ENCODE results near the gene TCP11L1. TPM values are rescaled to one million over a fixed set of nuclear protein-coding genes. Genes with fewer than 3 reads are reported as not detected.
"Not testable (repeated sequence)": the region's sequence is repeated elsewhere in the genome, so short reads cannot be mapped to it uniquely, and the experiment has no call there.

The TCP11L1 gene
- total RNA-seq, 2 experiments from 2014 or later, result 21.0 to 21.2 TPM

- POLR2A ChIA-PET, result no interaction called here
- CTCF ChIA-PET, result no interaction called here
These were observed 11.4 kb upstream of the TCP11L1 start for GRCh38 chr11:33027846-33028536.

DNA sequence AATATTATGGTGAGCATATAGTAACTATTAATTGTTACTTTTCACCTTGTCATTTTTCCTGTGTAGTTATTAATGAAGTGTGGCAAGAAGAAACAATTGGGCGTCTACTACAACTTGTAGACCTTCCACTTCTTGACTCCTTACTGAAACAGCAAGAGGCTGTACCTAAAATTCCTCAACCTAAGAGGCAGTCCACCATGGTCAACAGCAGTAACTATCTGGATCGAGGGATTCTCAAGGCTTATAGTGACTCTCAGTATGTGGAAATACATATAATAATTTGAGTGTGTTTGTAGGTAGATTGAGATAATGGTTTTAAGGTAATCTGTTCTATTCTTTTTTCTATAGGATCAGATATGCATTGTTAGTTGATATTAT, 10.8 kb upstream of the TCP11L1 start:
- CTCF ChIA-PET, result no interaction called here
- POLR2A ChIA-PET, result no interaction called here

DNA sequence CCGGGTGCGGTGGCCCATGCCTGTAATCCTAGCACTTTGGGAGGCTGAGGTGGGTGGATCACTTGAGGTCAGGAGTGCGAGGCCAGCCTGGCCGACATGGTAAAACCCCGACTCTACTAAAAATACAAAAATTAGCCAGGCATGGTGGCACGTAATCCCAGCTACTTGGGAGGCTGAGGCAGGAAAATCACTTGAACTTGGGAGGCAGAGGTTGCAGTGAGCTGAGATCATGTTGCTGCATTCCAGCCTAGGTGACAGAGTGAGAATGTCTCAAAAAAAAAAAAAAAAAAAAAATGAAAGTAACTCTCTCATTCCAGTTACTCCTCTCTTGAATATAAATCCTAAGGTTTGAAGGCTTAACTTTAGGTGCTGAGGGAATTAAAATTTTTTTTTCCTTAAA, 10.2 kb upstream of the TCP11L1 start:
- CTCF ChIA-PET, result not testable (repeated sequence)
- POLR2A ChIA-PET, result interaction anchor here (0.6 kb wide), 2 partner anchors 14 to 515 kb away, joined by 3 to 4 read pairs; no protein-coding TSS in a partner anchor

DNA sequence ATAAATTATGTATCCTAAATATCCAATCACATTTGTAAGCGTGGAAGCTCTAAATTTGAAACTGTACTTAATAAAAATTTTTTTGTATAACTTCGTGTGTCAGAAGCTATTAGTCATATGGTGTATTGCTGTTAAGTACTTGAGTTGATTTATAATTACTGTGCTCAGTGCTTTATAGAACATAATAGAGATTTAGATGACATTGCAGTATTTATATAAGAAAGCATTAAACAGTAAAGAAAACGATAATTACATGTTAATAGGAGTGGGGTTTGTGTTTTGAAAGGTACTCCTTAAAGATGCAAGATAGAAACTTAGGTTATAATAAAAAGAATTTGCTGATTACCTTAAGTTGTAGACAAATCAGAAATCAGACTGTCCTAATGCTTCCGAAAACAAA, 5.9 kb upstream of the TCP11L1 start:
- CTCF ChIA-PET, result no interaction called here
- POLR2A ChIA-PET, result no interaction called here

DNA sequence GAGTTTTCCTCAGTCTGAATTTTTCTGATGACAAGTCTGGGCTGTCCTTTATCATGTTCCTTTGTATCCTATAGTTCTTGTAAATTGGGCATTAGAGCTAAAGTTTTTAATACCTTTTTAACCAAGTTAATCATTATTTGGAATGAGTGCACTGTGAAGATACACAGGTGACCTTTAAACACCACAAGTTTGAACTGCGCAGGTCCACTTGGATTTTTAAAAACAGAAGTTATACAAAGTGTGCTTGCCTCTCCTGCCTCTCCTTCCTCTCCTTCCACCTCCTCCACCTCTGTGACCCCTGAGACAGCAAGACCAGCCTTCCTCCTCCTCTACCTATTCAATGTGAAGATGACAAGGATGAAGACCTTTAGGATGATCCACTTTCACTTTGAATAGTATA, 4.4 kb upstream of the TCP11L1 start:
- POLR2A ChIA-PET, result no interaction called here
- CTCF ChIA-PET, result no interaction called here

DNA sequence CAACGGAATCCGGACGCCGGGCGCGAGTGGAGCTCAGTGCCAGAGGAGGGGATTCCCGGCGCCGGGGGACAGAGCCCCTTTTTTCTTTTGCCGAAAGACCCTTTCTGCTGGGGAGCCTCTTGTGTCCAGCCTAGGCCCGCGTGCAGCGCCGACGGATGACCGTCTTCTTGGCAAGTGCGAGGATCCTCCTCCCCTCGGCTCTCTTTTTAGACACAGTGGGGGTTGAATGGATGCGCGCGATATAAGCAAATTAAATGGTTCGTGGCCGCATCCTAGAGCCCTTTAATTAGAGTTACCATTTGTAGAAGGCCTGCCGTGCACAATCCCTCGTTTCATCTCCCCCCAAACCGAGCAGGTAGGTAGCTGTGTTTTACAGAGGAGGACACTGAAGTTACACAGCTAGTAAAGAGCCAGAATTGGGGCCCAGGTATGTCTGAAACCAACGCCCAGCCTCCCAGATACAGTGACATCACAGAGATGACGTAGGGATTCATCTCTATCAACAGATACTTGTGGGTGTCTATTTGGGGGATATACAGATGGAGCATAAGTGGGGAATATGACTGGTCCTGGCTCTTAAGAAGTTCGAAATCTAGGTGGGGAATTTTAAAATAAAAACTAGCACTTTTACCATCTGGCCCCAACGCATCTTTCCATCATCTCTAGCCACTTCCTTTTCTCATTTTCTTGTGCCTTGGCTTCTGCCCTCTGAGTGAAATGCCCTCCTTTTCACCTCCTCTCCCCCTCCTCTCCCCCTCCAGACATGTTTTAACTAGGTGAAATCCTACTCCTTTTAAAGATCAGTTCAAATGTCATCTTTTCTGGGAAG, 875 bp downstream of the TCP11L1 start:
- ChIA-PET POLR2A (interaction anchor here (1.0 to 2.0 kb wide), 6 partner anchors 19 to 147 kb away, joined by 3 to 12 read pairs (median 4); partner anchors contain the start of genes DEPDC7 and QSER1), CTCF (interaction anchor here (1.0 to 2.7 kb wide), 3 partner anchors 21 to 25 kb away, joined by 3 to 15 read pairs (median 6); partner anchors contain the start of gene DEPDC7)

- ChIA-PET CTCF (interaction anchor here (0.8 to 1.9 kb wide), 2 partner anchors 20 to 24 kb away, joined by 4 to 6 read pairs; no protein-coding TSS in a partner anchor), POLR2A (interaction anchor here (1.3 kb wide), 2 partner anchors 23 to 25 kb away, joined by 4 read pairs; partner anchors contain the start of gene DEPDC7)
These were observed 1.6 kb downstream of the TCP11L1 start for GRCh38 chr11:33040862-33041453.

DNA sequence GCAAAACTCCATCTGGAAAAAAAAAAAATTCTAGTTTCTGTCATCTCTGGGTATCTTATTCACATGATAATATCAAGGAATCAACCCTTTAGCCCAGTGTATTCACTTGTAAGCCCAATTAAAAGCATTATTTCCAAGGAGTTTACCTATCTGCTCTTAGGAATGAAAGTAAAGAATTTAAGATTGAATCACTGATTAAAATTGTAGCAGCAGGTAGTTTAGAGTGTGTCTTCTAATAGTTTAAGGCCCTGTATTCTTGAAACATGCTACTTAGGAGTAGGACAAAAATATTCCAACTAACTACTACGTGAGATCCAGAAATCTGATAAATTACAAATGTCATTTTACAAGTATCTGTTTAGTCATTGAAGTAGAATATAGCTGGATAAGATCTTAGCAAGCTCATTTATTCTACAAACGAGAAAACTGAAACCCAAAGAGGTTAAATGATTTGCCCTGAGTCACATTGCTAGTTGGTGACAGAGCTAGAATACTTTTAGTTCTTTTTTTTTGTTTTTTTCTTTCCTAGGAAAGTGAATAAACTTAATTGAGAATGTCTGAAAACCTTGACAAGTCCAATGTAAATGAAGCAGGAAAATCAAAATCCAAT, 4.0 kb downstream of the TCP11L1 start:
- POLR2A ChIA-PET, result interaction anchor here (0.6 to 1.6 kb wide), 4 partner anchors 14 to 69 kb away, joined by 3 to 6 read pairs (median 4); no protein-coding TSS in a partner anchor

GRCh38 chr11:33044285-33044756, 4.9 kb downstream of the TCP11L1 start:
- POLR2A ChIA-PET, result interaction anchor here (0.6 to 1.6 kb wide), 2 partner anchors 19 to 34 kb away, joined by 3 to 6 read pairs; no protein-coding TSS in a partner anchor

More for the DNA sequence above, 4.0 kb downstream of the TCP11L1 start:
- CTCF ChIA-PET, result interaction anchor here (0.8 to 1.6 kb wide), 4 partner anchors 20 to 83 kb away, joined by 3 to 5 read pairs (median 3); no protein-coding TSS in a partner anchor

GRCh38 chr11:33045551-33046255, 6.3 kb downstream of the TCP11L1 start:
- POLR2A ChIA-PET, result no interaction called here
- CTCF ChIA-PET, result interaction anchor here (0.5 to 1.2 kb wide), 3 partner anchors 8 to 818 kb away, joined by 3 read pairs; no protein-coding TSS in a partner anchor

More at GRCh38 chr11:33044285-33044756, 4.9 kb downstream of the TCP11L1 start:
- CTCF ChIA-PET, result interaction anchor here (0.8 to 1.5 kb wide), 4 partner anchors 10 to 84 kb away, joined by 3 read pairs; no protein-coding TSS in a partner anchor

DNA sequence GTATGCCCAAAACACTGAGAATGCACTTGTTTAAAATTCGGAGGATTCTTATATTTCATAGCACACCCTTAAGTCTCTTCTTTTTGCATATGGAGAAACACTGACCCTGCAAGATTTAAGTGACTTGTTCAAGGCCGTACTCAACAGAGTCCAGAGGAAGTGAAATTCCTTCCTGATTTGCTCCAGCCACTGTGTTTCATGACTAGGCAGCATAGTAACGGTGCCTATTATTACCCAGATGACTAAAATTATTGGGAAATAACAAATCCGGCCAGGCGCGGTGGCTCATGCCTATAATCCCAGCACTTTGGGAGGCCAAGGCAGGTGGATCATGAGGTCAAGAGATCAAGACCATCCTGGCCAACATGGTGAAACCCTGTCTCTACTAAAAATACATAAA, 9.3 kb downstream of the TCP11L1 start:
- POLR2A ChIA-PET, CTCF ChIA-PET: not testable (repeated sequence)

DNA sequence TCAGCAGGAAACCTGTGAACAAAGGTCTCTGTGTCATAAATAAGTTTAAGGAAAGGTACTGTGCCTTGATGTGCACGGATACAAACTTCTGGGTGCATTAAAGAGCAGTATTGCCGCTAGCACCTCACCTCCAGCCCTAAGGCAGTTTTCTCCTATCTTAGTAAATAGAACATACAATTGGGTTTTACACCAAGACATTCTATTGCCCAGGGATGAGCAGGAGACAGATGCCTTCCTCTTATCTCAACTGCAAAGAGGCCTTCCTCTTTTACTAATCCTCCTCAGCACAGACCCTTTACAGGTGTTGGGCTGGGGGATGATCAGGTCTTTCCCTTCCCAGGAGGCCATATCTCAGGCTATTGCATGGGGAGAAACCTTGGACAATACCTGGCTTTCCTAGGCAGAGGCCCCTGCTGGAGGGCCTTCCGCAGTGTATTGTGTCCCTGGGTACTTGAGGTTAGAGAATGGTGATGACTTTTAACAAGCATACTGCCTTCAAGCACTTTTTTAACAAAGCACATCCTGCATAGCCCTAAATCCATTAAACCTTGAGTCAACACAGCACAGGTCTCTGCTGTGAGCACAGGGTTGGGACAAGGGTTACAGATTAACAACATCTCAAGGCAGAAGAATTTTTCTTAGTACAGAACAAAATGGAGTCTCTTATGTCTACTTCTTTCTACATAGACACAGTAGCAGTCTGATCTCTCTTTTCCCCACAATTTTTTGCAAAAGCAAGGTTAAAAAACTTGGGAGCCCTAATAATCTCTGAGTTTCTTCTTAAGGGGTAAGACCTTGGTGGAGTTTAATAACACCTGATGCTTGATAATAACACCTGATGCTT, 10.4 kb downstream of the TCP11L1 start:
- CTCF ChIA-PET, result not testable (repeated sequence)

DNA sequence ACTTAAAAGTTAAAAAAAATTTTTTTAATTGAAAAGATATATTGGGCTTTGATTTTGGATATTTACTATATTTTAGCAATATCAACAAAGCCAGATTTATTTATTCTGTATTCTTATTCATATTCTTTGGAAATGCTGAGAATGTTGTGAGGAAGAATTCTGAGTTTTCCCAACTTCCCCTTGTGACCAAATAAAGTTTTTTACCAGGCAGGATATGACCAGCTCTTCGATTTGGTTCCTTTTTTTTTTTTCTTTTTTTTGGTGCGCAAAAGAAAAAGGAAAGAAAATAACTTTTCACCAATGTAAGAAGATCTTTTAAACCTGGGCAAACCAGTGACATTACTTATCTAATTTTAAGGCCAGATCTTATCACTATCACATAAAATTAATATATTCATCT, 12.9 kb downstream of the TCP11L1 start:
- ChIA-PET POLR2A (no interaction called here), CTCF (interaction anchor here (0.7 kb wide), 1 partner anchor 14 kb away, joined by 4 read pairs; no protein-coding TSS in a partner anchor)

More for the DNA sequence above, 10.4 kb downstream of the TCP11L1 start:
- POLR2A ChIA-PET, result not testable (repeated sequence)

- POLR2A ChIA-PET, result no interaction called here
- CTCF ChIA-PET, result interaction anchor here (1.3 kb wide), 1 partner anchor 10 kb away, joined by 3 read pairs; no protein-coding TSS in a partner anchor
These were observed 16.0 kb downstream of the TCP11L1 start for GRCh38 chr11:33055375-33055774.

- POLR2A ChIA-PET, result interaction anchor here (0.6 kb wide), 1 partner anchor 418 kb away, joined by 3 read pairs; no protein-coding TSS in a partner anchor
These were observed 17.9 kb downstream of the TCP11L1 start for GRCh38 chr11:33057284-33057683.

GRCh38 chr11:33059331-33060007, 20.1 kb downstream of the TCP11L1 start:
- ChIA-PET CTCF (no interaction called here), POLR2A (no interaction called here)

More at GRCh38 chr11:33057284-33057683, 17.9 kb downstream of the TCP11L1 start:
- CTCF ChIA-PET, result interaction anchor here (0.5 to 1.4 kb wide), 2 partner anchors 8 to 64 kb away, joined by 3 to 6 read pairs; no protein-coding TSS in a partner anchor

GRCh38 chr11:33060271-33060670, 20.9 kb downstream of the TCP11L1 start:
- CTCF ChIA-PET, result interaction anchor here (2.0 kb wide), 1 partner anchor 21 kb away, joined by 6 read pairs; the partner anchor contains the start of gene TCP11L1
- POLR2A ChIA-PET, result no interaction called here

Measured in activated CD8-positive, alpha-beta memory T cell treated with anti-CD3 and anti-CD28 coated beads for 36 hours (primary cell).